Tibial nerve (tissue), 3 donors: ENCODE results near the gene FGD2.

ENCODE experiments used
- POLR2A ChIP-seq, 2 donors: fragments of 450-650 bp; IDR thresholded peaks; one replicate each; pipeline ENCODE4 v1.6.1; 2017; ENCODE audit warnings: antibody characterized with exemption in 2 of 2, mild to moderate bottlenecking in 2 of 2, moderate library complexity in 2 of 2
- TF ChIP-seq, protein P1 (sequence below), 5 experiments: fragments of 200-600 bp in 3 of 5; fragments of 450-650 bp in 2 of 5; sonication (generic) in 3 of 5; IDR thresholded peaks; one replicate each; pipeline ENCODE4 v1.5.1; 2016 to 2019; ENCODE audit warnings: antibody characterized with exemption in 5 of 5, mild to moderate bottlenecking in 3 of 5, moderate library complexity in 2 of 5

DNA sequence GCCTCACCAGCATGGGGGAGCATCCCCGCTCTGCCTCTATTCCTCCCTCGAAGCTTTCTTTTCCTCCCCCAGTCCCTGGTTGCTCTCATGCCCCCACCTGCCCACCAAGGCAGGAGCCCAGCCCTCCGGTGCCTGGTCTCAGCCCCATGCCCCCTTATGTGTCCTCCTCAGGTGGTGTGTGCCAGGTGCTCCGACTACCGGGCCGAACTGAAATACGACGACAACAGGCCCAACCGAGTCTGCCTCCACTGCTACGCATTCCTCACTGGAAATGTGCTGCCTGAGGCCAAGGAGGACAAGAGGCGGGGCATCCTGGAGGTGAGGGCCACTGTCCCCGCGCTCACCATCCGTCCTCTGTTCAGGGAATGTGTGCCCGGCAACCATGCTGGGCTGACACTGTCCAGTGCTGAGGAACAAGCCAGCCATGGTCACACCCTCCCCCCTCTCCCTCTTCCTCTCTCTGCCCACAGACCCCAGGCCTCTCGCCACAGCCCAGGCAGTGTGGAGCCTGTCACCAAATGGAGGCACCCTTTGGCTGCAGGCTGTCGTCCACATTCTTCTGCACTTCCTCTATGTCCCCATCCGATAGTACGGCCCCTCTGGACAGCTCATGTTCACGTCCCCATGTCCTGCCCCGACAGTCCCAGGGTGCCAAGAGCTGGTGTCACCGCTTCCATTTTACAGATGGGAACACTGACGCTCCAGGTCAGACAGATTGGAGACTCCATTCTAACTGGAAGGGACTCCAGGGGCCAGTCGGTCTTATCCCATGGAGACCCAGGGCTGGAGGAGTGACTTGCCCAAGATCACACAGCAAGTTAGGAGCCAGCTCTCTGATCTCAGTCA lies 20.4 kb downstream of the FGD2 start:
- TF ChIP-seq, protein P1, sequence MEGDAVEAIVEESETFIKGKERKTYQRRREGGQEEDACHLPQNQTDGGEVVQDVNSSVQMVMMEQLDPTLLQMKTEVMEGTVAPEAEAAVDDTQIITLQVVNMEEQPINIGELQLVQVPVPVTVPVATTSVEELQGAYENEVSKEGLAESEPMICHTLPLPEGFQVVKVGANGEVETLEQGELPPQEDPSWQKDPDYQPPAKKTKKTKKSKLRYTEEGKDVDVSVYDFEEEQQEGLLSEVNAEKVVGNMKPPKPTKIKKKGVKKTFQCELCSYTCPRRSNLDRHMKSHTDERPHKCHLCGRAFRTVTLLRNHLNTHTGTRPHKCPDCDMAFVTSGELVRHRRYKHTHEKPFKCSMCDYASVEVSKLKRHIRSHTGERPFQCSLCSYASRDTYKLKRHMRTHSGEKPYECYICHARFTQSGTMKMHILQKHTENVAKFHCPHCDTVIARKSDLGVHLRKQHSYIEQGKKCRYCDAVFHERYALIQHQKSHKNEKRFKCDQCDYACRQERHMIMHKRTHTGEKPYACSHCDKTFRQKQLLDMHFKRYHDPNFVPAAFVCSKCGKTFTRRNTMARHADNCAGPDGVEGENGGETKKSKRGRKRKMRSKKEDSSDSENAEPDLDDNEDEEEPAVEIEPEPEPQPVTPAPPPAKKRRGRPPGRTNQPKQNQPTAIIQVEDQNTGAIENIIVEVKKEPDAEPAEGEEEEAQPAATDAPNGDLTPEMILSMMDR (IDR thresholded peaks at IDR 0.05): no peak
- no peak for TF ChIP-seq POLR2A (IDR thresholded peaks at IDR 0.05)
